Keratinocyte (primary cell): ENCODE data around the gene ARHGDIG. TPM values are rescaled to one million over a fixed set of nuclear protein-coding genes. Genes with fewer than 3 reads are reported as not detected.

Experiments used
- DNase-seq: peaks from one replicate; pipeline ENCODE4 v3.0.0-alpha.2; 2011; ENCODE audit warnings: low read depth, missing footprints, low spot score
- FAIRE-seq: peaks from 2 replicates; lab custom pipeline; 2011; peaks lifted over from hg19 to GRCh38; lab: Jason Lieb, UNC
- H2AFZ ChIP-seq: 2 replicates; pipeline ENCODE4 v1.6.0; 2012; ENCODE audit warnings: low read length, control low read depth, inconsistent platforms; ENCODE audit not compliant: control insufficient read depth
- H3K27ac ChIP-seq: 2 replicates; pipeline ENCODE4 v1.5.1; 2011; ENCODE audit warnings: low read length; ENCODE audit not compliant: control insufficient read depth, insufficient read depth
- H3K27me3 ChIP-seq: 3 replicates; pipeline ENCODE4 v1.6.0; 2011; ENCODE audit warnings: low read length; ENCODE audit not compliant: control insufficient read depth, insufficient read depth; ENCODE audit errors: extremely low read depth
- H3K36me3 ChIP-seq, 2 experiments: 2 replicates in 1 of 2; 3 replicates in 1 of 2; pipeline ENCODE4 v1.5.1; 2011; ENCODE audit warnings: low read length in 2 of 2, mild to moderate bottlenecking in 1 of 2; ENCODE audit not compliant: control insufficient read depth in 2 of 2, insufficient read depth in 2 of 2; ENCODE audit errors: extremely low read depth in 1 of 2
- H3K4me1 ChIP-seq: 3 replicates; pipeline ENCODE4 v1.5.1; 2011; ENCODE audit warnings: low read length; ENCODE audit not compliant: control insufficient read depth, insufficient read depth; ENCODE audit errors: extremely low read depth
- H3K4me2 ChIP-seq: 3 replicates; pipeline ENCODE4 v1.6.0; 2011; ENCODE audit warnings: low read depth, low read length; ENCODE audit not compliant: control insufficient read depth, insufficient read depth; ENCODE audit errors: extremely low read depth
- H3K4me3 ChIP-seq, 3 experiments: fragments of 200-600 bp in 1 of 3; sonication (generic) in 1 of 3; 2 replicates in 2 of 3; 3 replicates in 1 of 3; pipeline ENCODE4 v1.5.1; 2011 to 2016; ENCODE audit warnings: low read length in 3 of 3, mild to moderate bottlenecking in 3 of 3, control low read depth in 2 of 3, inconsistent platforms in 1 of 3, low read depth in 1 of 3, mixed read lengths in 1 of 3, mixed run types in 1 of 3, moderate library complexity in 1 of 3; ENCODE audit not compliant: control insufficient read depth in 2 of 3, insufficient read depth in 2 of 3; ENCODE audit errors: extremely low read depth in 1 of 3
- H3K79me2 ChIP-seq: 2 replicates; pipeline ENCODE4 v1.6.0; 2012; ENCODE audit warnings: low read length; ENCODE audit not compliant: control insufficient read depth, insufficient read depth
- H3K9ac ChIP-seq: 3 replicates; pipeline ENCODE4 v1.6.0; 2011; ENCODE audit warnings: low read length; ENCODE audit not compliant: control insufficient read depth, insufficient read depth; ENCODE audit errors: extremely low read depth
- H3K9me1 ChIP-seq: 3 replicates; pipeline ENCODE4 v1.6.0; 2011; ENCODE audit warnings: low read length; ENCODE audit not compliant: control insufficient read depth, insufficient read depth; ENCODE audit errors: extremely low read depth
- H3K9me3 ChIP-seq: 2 replicates; pipeline ENCODE4 v1.5.1; 2012; ENCODE audit warnings: low read depth, low read length; ENCODE audit not compliant: control insufficient read depth
- H4K20me1 ChIP-seq: 3 replicates; pipeline ENCODE4 v1.6.0; 2011; ENCODE audit warnings: low read length; ENCODE audit not compliant: control insufficient read depth, insufficient read depth; ENCODE audit errors: extremely low read depth
- CTCF ChIP-seq, 3 experiments: IDR thresholded peaks in 1 of 3; conservative IDR thresholded peaks in 1 of 3; optimal IDR thresholded peaks in 1 of 3; 2 replicates in 2 of 3; 3 replicates in 1 of 3; pipeline versions ENCODE3 to v1.5.1; 2011; ENCODE audit warnings: low read length in 3 of 3, mild to moderate bottlenecking in 3 of 3, moderate library complexity in 2 of 3, control low read depth in 1 of 3, inconsistent platforms in 1 of 3; ENCODE audit not compliant: insufficient read depth in 2 of 3; ENCODE audit errors: extremely low read depth in 1 of 3
- EZH2 ChIP-seq: IDR thresholded peaks from one replicate; pipeline ENCODE4 v1.6.1; 2012; ENCODE audit warnings: inconsistent platforms, mild to moderate bottlenecking, low read length, moderate library complexity
- dilution Hi-C: fragments of 300-500 bp; cut with MboI; formaldehyde crosslinking; loops from one replicate; pipeline ENCODE4 v1.7.0; 2020; ENCODE audit warnings: low sequenced_read_pairs; ENCODE audit not compliant: extremely low pct_ligation_motif_present
- polyA plus RNA-seq, 5 experiments: library from polyadenylated mRNA; depleted of rRNA in 3 of 5; stranded (reverse) in 3 of 5; stranded (forward) in 1 of 5; unstranded in 1 of 5; fragments of >200 nt; gene quantifications; 1 replicate in 1 of 5; 2 replicates in 3 of 5; 3 replicates in 1 of 5; pipeline versions ENCODE4 v1.2.1 to v1.2.3, GENCODE V29; 2011 to 2012; ENCODE audit warnings: missing spikeins in 2 of 5, low read depth in 1 of 5, low replicate concordance in 1 of 5

The ARHGDIG gene
- polyA plus RNA-seq, 1 donor (not counting 4 experiments of a cell fraction or from before 2014, with no cell fraction given) = 0.17 TPM

- Histone ChIP-seq H3K4me3 (no peak overlapping the region), H3K9ac (no peak overlapping the region), H3K9me3 (no peaks in the 10 kb centered on the region), H2AFZ (no peak overlapping the region), H3K27me3 (no peaks in the 10 kb centered on the region), H3K79me2 (no peaks in the 10 kb centered on the region), H3K4me1 (no peaks in the 10 kb centered on the region), H3K27ac (no peak overlapping the region), H3K36me3 (peaks cover 8 to 34% of the 10 kb centered on the region in 2 experiments), H3K9me1 (no peaks in the 10 kb centered on the region), H3K4me2 (no peak overlapping the region), H4K20me1 (no peaks in the 10 kb centered on the region)
- TF ChIP-seq CTCF (optimal IDR thresholded peaks at IDR 0.05 in 1 of 3, IDR thresholded peaks at IDR 0.05 in 1 of 3, conservative IDR thresholded peaks at IDR 0.05 in 1 of 3; ENCODE audit: extremely low read depth in 1 of 3, insufficient read depth in 2 of 3, low read length in 3 of 3) (no peak), EZH2 (no peak)
- dilution Hi-C loops = no loop called here
- DNase-seq (no peak), FAIRE-seq (no peak)
These were observed 9.1 kb downstream of the ARHGDIG start for GRCh38 chr16:289395-289997.

GRCh38 chr16:290015-290680, 9.8 kb downstream of the ARHGDIG start:
- Histone ChIP-seq H3K27ac (no peak overlapping the region), H3K4me2 (no peak overlapping the region), H3K36me3 (peaks cover 8 to 34% of the 10 kb centered on the region in 2 experiments), H3K27me3 (no peaks in the 10 kb centered on the region), H3K79me2 (no peaks in the 10 kb centered on the region), H3K9me1 (no peaks in the 10 kb centered on the region), H3K9me3 (no peaks in the 10 kb centered on the region), H3K4me3 (no peak overlapping the region), H3K4me1 (no peaks in the 10 kb centered on the region), H2AFZ (no peak overlapping the region), H3K9ac (no peak overlapping the region), H4K20me1 (no peaks in the 10 kb centered on the region)
- TF ChIP-seq CTCF (optimal IDR thresholded peaks at IDR 0.05 in 1 of 3, IDR thresholded peaks at IDR 0.05 in 1 of 3, conservative IDR thresholded peaks at IDR 0.05 in 1 of 3; ENCODE audit: extremely low read depth in 1 of 3, insufficient read depth in 2 of 3, low read length in 3 of 3) = no peak
- no peak for TF ChIP-seq EZH2
- FAIRE-seq (no peak), DNase-seq (no peak)
- dilution Hi-C loops = no loop called here
